K562 (cell line): Measurements from ENCODE around the gene MYO1B. TPM values are rescaled to one million over a fixed set of nuclear protein-coding genes. Genes with fewer than 3 reads are reported as not detected.

Experiments used
- ATAC-seq: fragments of 200-7000 bp; cut with Tn5 transposase; 3 replicates; pipeline ENCODE4 v1.9.1; 2020; ENCODE audit warnings: moderate library complexity
- BruUV-seq: library from RNA; stranded (reverse); fragments of 400-500 nt; replicated peaks from 2 replicates; lab custom pipeline; 2021; lab: Mats Ljungman, UMichigan
- CTCF ChIA-PET: fragments of 300-600 bp; formaldehyde crosslinking; extraction: SDS; loops from one replicate; lab custom pipeline; 2021; ENCODE audit warnings: low intra/inter-chr PET ratio; lab: Yijun Ruan, JAX
- POLR2A ChIA-PET: fragments of 300-600, 350-650 bp; sonication (Branson Sonifier 250); formaldehyde crosslinking; extraction: SDS; loops from one replicate; lab custom pipeline; 2021; ENCODE audit warnings: antibody characterized with exemption, inconsistent platforms; lab: Yijun Ruan, JAX
- DNase-seq, 4 experiments: peaks; one replicate each; pipeline versions ENCODE4 v3.0.0 to v3.0.0-alpha.2; 2011 to 2018; ENCODE audit warnings: low spot score in 3 of 4, mixed read lengths in 3 of 4; ENCODE audit errors: extremely low read depth in 1 of 4
- FAIRE-seq: peaks from 2 replicates; lab custom pipeline; 2011; peaks lifted over from hg19 to GRCh38; lab: Jason Lieb, UNC
- H2AFZ ChIP-seq: 2 replicates; pipeline ENCODE4 v1.6.0; 2011; ENCODE audit warnings: low read depth, low read length, control low read depth, inconsistent platforms
- H3K27ac ChIP-seq: fragments of 200-600 bp; 3 replicates; pipeline ENCODE4 v1.8.0; 2011; ENCODE audit warnings: low read depth, mild to moderate bottlenecking, control low read depth, inconsistent platforms, low read length, moderate library complexity, mixed read lengths; ENCODE audit errors: extremely low read depth
- H3K27me3 ChIP-seq, 2 experiments: fragments of 300-600 bp in 1 of 2; 2 replicates in 1 of 2; 3 replicates in 1 of 2; pipeline versions ENCODE4 v1.6.0 to v1.8.0; 2011; ENCODE audit warnings: inconsistent platforms in 2 of 2, low read length in 2 of 2, mild to moderate bottlenecking in 1 of 2, mixed read lengths in 1 of 2, moderate library complexity in 1 of 2; ENCODE audit not compliant: control insufficient read depth in 2 of 2, insufficient read depth in 2 of 2
- H3K36me3 ChIP-seq: fragments of 300-600 bp; 3 replicates; pipeline ENCODE4 v1.8.0; 2011; ENCODE audit warnings: mild to moderate bottlenecking, low read length, inconsistent platforms; ENCODE audit not compliant: control insufficient read depth, insufficient read depth
- H3K4me1 ChIP-seq, 2 experiments: fragments of 200-600 bp in 1 of 2; replicated peaks in 1 of 2; 2 replicates in 1 of 2; 3 replicates in 1 of 2; pipeline versions ENCODE4 v1.5.1 to v1.8.0; 2011; ENCODE audit warnings: inconsistent platforms in 2 of 2, low read length in 2 of 2, mild to moderate bottlenecking in 1 of 2, mixed read lengths in 1 of 2, moderate library complexity in 1 of 2; ENCODE audit not compliant: control insufficient read depth in 2 of 2, insufficient read depth in 2 of 2
- H3K4me2 ChIP-seq: 2 replicates; pipeline ENCODE4 v1.6.1; 2011; ENCODE audit warnings: low read length, control low read depth, inconsistent platforms, mixed read lengths; ENCODE audit not compliant: insufficient read depth
- H3K4me3 ChIP-seq: fragments of 200-600 bp; sonication (generic), shearing (Covaris generic); 2 replicates; pipeline ENCODE4 v1.5.1; 2016; ENCODE audit warnings: control low read depth, inconsistent platforms
- H3K79me2 ChIP-seq: fragments of 200-600 bp; 3 replicates; pipeline ENCODE4 v1.8.0; 2011; ENCODE audit warnings: low read length, inconsistent platforms; ENCODE audit not compliant: control insufficient read depth, insufficient read depth
- H3K9ac ChIP-seq, 2 experiments: 2 replicates each; pipeline versions ENCODE4 v1.6.0 to v1.6.1; 2011; ENCODE audit warnings: low read depth in 2 of 2, low read length in 2 of 2, control low read depth in 1 of 2, inconsistent platforms in 1 of 2, mild to moderate bottlenecking in 1 of 2, mixed read lengths in 1 of 2; ENCODE audit not compliant: insufficient read depth in 1 of 2
- H3K9me1 ChIP-seq: one replicate; pipeline ENCODE4 v1.6.0; 2011; ENCODE audit warnings: inconsistent platforms, mild to moderate bottlenecking, low read length, moderate library complexity; ENCODE audit not compliant: control insufficient read depth, insufficient read depth
- H3K9me3 ChIP-seq: replicated peaks from 2 replicates; pipeline ENCODE4 v1.5.1; 2011; ENCODE audit warnings: low read depth, low read length, inconsistent platforms; ENCODE audit not compliant: control insufficient read depth, insufficient read depth
- H4K20me1 ChIP-seq: replicated peaks from 2 replicates; pipeline ENCODE4 v1.6.1; 2011; ENCODE audit warnings: low read length, inconsistent platforms, mixed read lengths; ENCODE audit not compliant: control insufficient read depth, insufficient read depth
- ARID3A ChIP-seq: IDR thresholded peaks from 2 replicates; pipeline ENCODE4 v1.6.1; 2012; ENCODE audit warnings: low read depth, low read length, improper control_type of control experiment, borderline replicate concordance
- BRF1 ChIP-seq: IDR thresholded peaks from 3 replicates; pipeline ENCODE4 v1.6.1; 2011; ENCODE audit warnings: borderline replicate concordance, mild to moderate bottlenecking; ENCODE audit not compliant: insufficient read length; ENCODE audit errors: extremely low read depth
- CBFA2T2 ChIP-seq: fragments of 450-650 bp; conservative IDR thresholded peaks from 2 replicates; pipeline ENCODE4 v1.6.1; 2017; ENCODE audit warnings: mild to moderate bottlenecking
- CHD1 ChIP-seq: fragments of 200-600 bp; sonication (generic); IDR thresholded peaks from one replicate; pipeline ENCODE4 v1.6.1; 2012; ENCODE audit warnings: mild to moderate bottlenecking, moderate library complexity, low read length, inconsistent platforms
- NFE2L1 ChIP-seq: fragments of 450-650 bp; IDR thresholded peaks from 2 replicates; pipeline ENCODE4 v1.6.1; 2016; ENCODE audit warnings: missing genetic modification characterization, low read depth, mild to moderate bottlenecking, missing compliant biosample characterization, moderate library complexity, borderline replicate concordance
- POLR3G ChIP-seq: IDR thresholded peaks from 2 replicates; pipeline ENCODE4 v1.6.1; 2011; ENCODE audit not compliant: insufficient read length, insufficient replicate concordance; ENCODE audit errors: extremely low read depth
- RFX7 ChIP-seq: fragments of 250-450 bp; sonication (Bioruptor Pico); IDR thresholded peaks from 2 replicates; pipeline ENCODE4 v1.5.1; 2021; ENCODE audit warnings: mild to moderate bottlenecking
- RUNX1 ChIP-seq: sonication (generic); IDR thresholded peaks from 2 replicates; pipeline ENCODE4 v1.6.1; 2016; ENCODE audit warnings: antibody characterized with exemption, low read depth
- THRAP3 ChIP-seq: fragments of 450-650 bp; IDR thresholded peaks from 2 replicates; pipeline ENCODE4 v1.6.1; 2016; ENCODE audit warnings: mild to moderate bottlenecking, inconsistent platforms, borderline replicate concordance
- TOE1 ChIP-seq, 2 experiments: fragments of 450-650 bp in 1 of 2; sonication (generic) in 1 of 2; formaldehyde crosslinking in 1 of 2; IDR thresholded peaks; 2 replicates each; pipeline versions ENCODE4 v1.7.1 to v1.8.0; 2016 to 2022; ENCODE audit warnings: borderline replicate concordance in 2 of 2, mild to moderate bottlenecking in 2 of 2, antibody characterized with exemption in 1 of 2, inconsistent platforms in 1 of 2, low read depth in 1 of 2, missing genetic modification reagents in 1 of 2, moderate library complexity in 1 of 2
- USF2 ChIP-seq: sonication (generic); formaldehyde crosslinking; IDR thresholded peaks from 2 replicates; pipeline ENCODE4 v1.5.0; 2020; ENCODE audit warnings: missing genetic modification reagents
- ZFP1 ChIP-seq: fragments of 450-650 bp; formaldehyde crosslinking; IDR thresholded peaks from 2 replicates; pipeline ENCODE4 v1.4.0; 2020; ENCODE audit warnings: mild to moderate bottlenecking, mixed read lengths
- WGBS: fragments of 100-300 bp; shearing (Covaris generic); methylation state at CpG from one replicate; pipeline ENCODE4 v1.1.6; 2016; ENCODE audit warnings: low coverage, mixed read lengths; ENCODE audit not compliant: insufficient coverage; ENCODE audit errors: missing lambda C conversion rate; 5-methylcytosine and 5-hydroxymethylcytosine counted together
- in situ Hi-C: fragments of 300-500 bp; cut with MboI; formaldehyde crosslinking; loops from 4 replicates; pipeline ENCODE4 v1.15.0; 2018; ENCODE audit warnings: inconsistent platforms, mixed read lengths
- intact Hi-C: fragments of 100-400 bp; cut with micrococcal nuclease; formaldehyde crosslinking; loops from 2 replicates; pipeline ENCODE4 v1.14.2; 2022
- polyA plus RNA-seq, 8 experiments: library from polyadenylated mRNA; depleted of rRNA in 4 of 8; stranded (reverse) in 5 of 8; unstranded in 3 of 8; fragments of >200 nt; fragmentation: Nextera tagmentation in 2 of 8; fragmentation: Illumina TruSeq in 1 of 8; extraction: Ambion mirVana in 2 of 8; extraction: Trizol in 1 of 8; gene quantifications; 2 replicates each; pipeline versions ENCODE4 v1.2.1 to v1.2.3, GENCODE V29; 2011 to 2014; ENCODE audit warnings: inconsistent platforms in 1 of 8, missing spikeins in 1 of 8
- total RNA-seq, 7 experiments: library from RNA; depleted of rRNA in 6 of 7; stranded (reverse); fragments of >200 nt in 6 of 7; fragmentation: Illumina TruSeq in 2 of 7; extraction: Trizol in 2 of 7; gene quantifications; 2 replicates each; pipeline versions ENCODE4 v1.2.1 to v1.2.3, GENCODE V29; 2011 to 2021; ENCODE audit warnings: low replicate concordance in 1 of 7
- TF ChIP-seq, protein P1 (sequence below): fragments of 250-450 bp; sonication (Bioruptor Pico); IDR thresholded peaks from 2 replicates; pipeline ENCODE4 v1.4.0; 2020; ENCODE audit warnings: mild to moderate bottlenecking, moderate library complexity, borderline replicate concordance
- TF ChIP-seq, protein P2 (sequence below): sonication (generic); formaldehyde crosslinking; IDR thresholded peaks from 2 replicates; pipeline ENCODE4 v1.8.0; 2022; ENCODE audit warnings: mild to moderate bottlenecking, missing genetic modification reagents

The MYO1B gene
- total and polyA plus RNA-seq, 9 of the 15 experiments (the other 6 are each of a cell fraction or from before 2014, with no cell fraction given) = 0.04 to 0.33 (median 0.20) TPM; not detected in 5

DNA sequence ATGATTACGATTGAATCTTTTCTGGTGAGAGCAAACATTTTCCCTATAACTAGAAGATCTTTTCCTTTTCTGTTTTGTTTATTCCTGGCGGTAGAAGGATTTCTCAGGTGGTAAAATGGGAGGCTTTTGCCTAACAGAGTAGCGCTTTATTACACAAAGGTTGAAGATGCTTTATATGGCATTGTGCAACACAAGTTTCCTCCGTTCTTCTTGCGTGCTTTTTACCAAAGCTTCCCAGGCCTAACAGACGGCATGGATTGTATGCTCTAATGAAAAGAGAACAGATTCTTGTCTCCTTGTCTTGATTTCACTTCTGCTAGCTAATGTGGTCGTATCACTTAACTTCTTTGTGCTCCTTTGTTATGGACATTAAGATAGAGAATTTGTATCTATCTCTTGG, 43.8 kb downstream of the MYO1B start:
- H3K27me3 ChIP-seq = no peaks in the 10 kb centered on the region; a peak in 1 of 5 replicates
- ChIA-PET CTCF (no interaction called here), POLR2A (no interaction called here)
- no peak for ATAC-seq
- H3K9me3 ChIP-seq = no peaks in the 10 kb centered on the region
- H3K4me3 ChIP-seq = no peak overlapping the region
- DNase-seq = no peak
- BruUV-seq = no TSS peak
- H2AFZ ChIP-seq = no peak overlapping the region
- H3K4me2 ChIP-seq = no peak overlapping the region
- H3K9me1 ChIP-seq = no peaks in the 10 kb centered on the region
- H3K9ac ChIP-seq = no peak overlapping the region
- no peak for FAIRE-seq
- no peaks in the 10 kb centered on the region for H3K36me3 ChIP-seq
- no peaks in the 10 kb centered on the region for H3K4me1 ChIP-seq
- H3K27ac ChIP-seq = no peak overlapping the region
- intact Hi-C loops (no loop called here), in situ Hi-C loops (no loop called here)
- no peaks in the 10 kb centered on the region for H4K20me1 ChIP-seq
- under 1% methylated on average over 7 of the region's 7 CpGs for WGBS
- no peaks in the 10 kb centered on the region for H3K79me2 ChIP-seq
- TF ChIP-seq NFE2L1 (tag) (no peak), TOE1 (IDR thresholded peaks at IDR 0.05; ENCODE audit: borderline replicate concordance) (no peak), TOE1 (CRISPR knock-in tag; IDR thresholded peaks at IDR 0.05; ENCODE audit: borderline replicate concordance, low read depth) (no peak), POLR3G (no peak), USF2 (no peak), THRAP3 (no peak), ZFP1 (CRISPR knock-in tag) (no peak), RUNX1 (no peak), CBFA2T2 (no peak), ARID3A (no peak), RFX7 (CRISPR knock-in tag) (no peak), BRF1 (no peak), CHD1 (no peak)
- TF ChIP-seq, protein P1, sequence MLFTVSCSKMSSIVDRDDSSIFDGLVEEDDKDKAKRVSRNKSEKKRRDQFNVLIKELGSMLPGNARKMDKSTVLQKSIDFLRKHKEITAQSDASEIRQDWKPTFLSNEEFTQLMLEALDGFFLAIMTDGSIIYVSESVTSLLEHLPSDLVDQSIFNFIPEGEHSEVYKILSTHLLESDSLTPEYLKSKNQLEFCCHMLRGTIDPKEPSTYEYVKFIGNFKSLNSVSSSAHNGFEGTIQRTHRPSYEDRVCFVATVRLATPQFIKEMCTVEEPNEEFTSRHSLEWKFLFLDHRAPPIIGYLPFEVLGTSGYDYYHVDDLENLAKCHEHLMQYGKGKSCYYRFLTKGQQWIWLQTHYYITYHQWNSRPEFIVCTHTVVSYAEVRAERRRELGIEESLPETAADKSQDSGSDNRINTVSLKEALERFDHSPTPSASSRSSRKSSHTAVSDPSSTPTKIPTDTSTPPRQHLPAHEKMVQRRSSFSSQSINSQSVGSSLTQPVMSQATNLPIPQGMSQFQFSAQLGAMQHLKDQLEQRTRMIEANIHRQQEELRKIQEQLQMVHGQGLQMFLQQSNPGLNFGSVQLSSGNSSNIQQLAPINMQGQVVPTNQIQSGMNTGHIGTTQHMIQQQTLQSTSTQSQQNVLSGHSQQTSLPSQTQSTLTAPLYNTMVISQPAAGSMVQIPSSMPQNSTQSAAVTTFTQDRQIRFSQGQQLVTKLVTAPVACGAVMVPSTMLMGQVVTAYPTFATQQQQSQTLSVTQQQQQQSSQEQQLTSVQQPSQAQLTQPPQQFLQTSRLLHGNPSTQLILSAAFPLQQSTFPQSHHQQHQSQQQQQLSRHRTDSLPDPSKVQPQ = no peak
- TF ChIP-seq, protein P2, sequence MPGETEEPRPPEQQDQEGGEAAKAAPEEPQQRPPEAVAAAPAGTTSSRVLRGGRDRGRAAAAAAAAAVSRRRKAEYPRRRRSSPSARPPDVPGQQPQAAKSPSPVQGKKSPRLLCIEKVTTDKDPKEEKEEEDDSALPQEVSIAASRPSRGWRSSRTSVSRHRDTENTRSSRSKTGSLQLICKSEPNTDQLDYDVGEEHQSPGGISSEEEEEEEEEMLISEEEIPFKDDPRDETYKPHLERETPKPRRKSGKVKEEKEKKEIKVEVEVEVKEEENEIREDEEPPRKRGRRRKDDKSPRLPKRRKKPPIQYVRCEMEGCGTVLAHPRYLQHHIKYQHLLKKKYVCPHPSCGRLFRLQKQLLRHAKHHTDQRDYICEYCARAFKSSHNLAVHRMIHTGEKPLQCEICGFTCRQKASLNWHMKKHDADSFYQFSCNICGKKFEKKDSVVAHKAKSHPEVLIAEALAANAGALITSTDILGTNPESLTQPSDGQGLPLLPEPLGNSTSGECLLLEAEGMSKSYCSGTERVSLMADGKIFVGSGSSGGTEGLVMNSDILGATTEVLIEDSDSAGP (CRISPR knock-in tag) = no peak
